HepG2 (cell line): ENCODE measurements around the gene THOC6. TPM values are rescaled to one million over a fixed set of nuclear protein-coding genes. Genes with fewer than 3 reads are reported as not detected.

Experiments used
- AHR ChIP-seq: IDR thresholded peaks from 2 replicates; pipeline ENCODE4 v1.6.1; 2018; ENCODE audit warnings: missing genetic modification reagents, missing compliant biosample characterization
- CHD2 ChIP-seq: IDR thresholded peaks from 2 replicates; pipeline ENCODE4 v1.6.1; 2011; ENCODE audit warnings: low read depth, low read length, improper control_type of control experiment
- GABPB1 ChIP-seq: IDR thresholded peaks from 2 replicates; pipeline ENCODE4 v1.6.1; 2016; ENCODE audit warnings: mild to moderate bottlenecking, missing genetic modification reagents, moderate library complexity, missing compliant biosample characterization
- MAFF ChIP-seq: IDR thresholded peaks from 2 replicates; pipeline ENCODE4 v1.6.1; 2011; ENCODE audit warnings: low read depth, low read length, improper control_type of control experiment
- MXD3 ChIP-seq: IDR thresholded peaks from 2 replicates; pipeline ENCODE4 v1.6.1; 2016; ENCODE audit warnings: mild to moderate bottlenecking, missing biosample characterization, missing genetic modification reagents
- ZNF432 ChIP-seq: sonication (generic); formaldehyde crosslinking; IDR thresholded peaks from 2 replicates; pipeline ENCODE4 v1.5.0; 2020; ENCODE audit warnings: missing genetic modification reagents, mild to moderate bottlenecking, borderline replicate concordance
- ZNF782 ChIP-seq: sonication (generic); formaldehyde crosslinking; IDR thresholded peaks from 2 replicates; pipeline ENCODE4 v1.4.0; 2020; ENCODE audit warnings: missing genetic modification reagents, mild to moderate bottlenecking, borderline replicate concordance
- polyA plus RNA-seq, 8 experiments: library from polyadenylated mRNA; depleted of rRNA in 3 of 8; stranded (reverse) in 7 of 8; unstranded in 1 of 8; fragments of >200 nt; fragmentation: Illumina TruSeq in 4 of 8; extraction: Trizol in 4 of 8; gene quantifications; 2 replicates each; pipeline versions ENCODE4 v1.2.1 to v1.2.3, GENCODE V29; 2011 to 2016; ENCODE audit warnings: low read depth in 4 of 8, missing spikeins in 1 of 8, mixed read lengths in 1 of 8; ENCODE audit not compliant: insufficient read depth in 1 of 8
- total RNA-seq, 5 experiments: library from RNA; depleted of rRNA; stranded (reverse); fragments of >200 nt; fragmentation: Illumina TruSeq; extraction: Trizol; gene quantifications; 2 replicates each; pipeline ENCODE4 v1.2.3, GENCODE V29; 2016; ENCODE audit warnings: low read depth in 1 of 5
- TF ChIP-seq, protein P1 (sequence below): fragments of 450-650 bp; IDR thresholded peaks from 2 replicates; pipeline ENCODE4 v1.6.1; 2017; ENCODE audit warnings: mild to moderate bottlenecking
- TF ChIP-seq, protein P2 (sequence below): sonication (generic); formaldehyde crosslinking; IDR thresholded peaks from 2 replicates; pipeline ENCODE4 v1.8.0; 2022; ENCODE audit warnings: missing genetic modification reagents, mild to moderate bottlenecking, inconsistent platforms, borderline replicate concordance
- TF ChIP-seq, protein P3 (sequence below): sonication (generic); formaldehyde crosslinking; IDR thresholded peaks from 2 replicates; pipeline ENCODE4 v1.9.0; 2021; ENCODE audit warnings: mild to moderate bottlenecking, missing genetic modification reagents
- TF ChIP-seq, protein P4 (sequence below): sonication (generic); formaldehyde crosslinking; IDR thresholded peaks from 2 replicates; pipeline ENCODE4 v1.4.0; 2020; ENCODE audit warnings: missing genetic modification reagents
- TF ChIP-seq, protein P5 (sequence below): IDR thresholded peaks from 2 replicates; pipeline ENCODE4 v1.6.1; 2012; ENCODE audit warnings: low read length, improper control_type of control experiment

Gene THOC6
- total and polyA plus RNA-seq, 2 of the 13 experiments (the other 11 are each of a cell fraction or from before 2014, with no cell fraction given): 32.1 to 37.0 TPM

GRCh38 chr16:3003582-3004270 lies 20.1 kb upstream of the THOC6 start (continued):
- TF ChIP-seq, protein P1, sequence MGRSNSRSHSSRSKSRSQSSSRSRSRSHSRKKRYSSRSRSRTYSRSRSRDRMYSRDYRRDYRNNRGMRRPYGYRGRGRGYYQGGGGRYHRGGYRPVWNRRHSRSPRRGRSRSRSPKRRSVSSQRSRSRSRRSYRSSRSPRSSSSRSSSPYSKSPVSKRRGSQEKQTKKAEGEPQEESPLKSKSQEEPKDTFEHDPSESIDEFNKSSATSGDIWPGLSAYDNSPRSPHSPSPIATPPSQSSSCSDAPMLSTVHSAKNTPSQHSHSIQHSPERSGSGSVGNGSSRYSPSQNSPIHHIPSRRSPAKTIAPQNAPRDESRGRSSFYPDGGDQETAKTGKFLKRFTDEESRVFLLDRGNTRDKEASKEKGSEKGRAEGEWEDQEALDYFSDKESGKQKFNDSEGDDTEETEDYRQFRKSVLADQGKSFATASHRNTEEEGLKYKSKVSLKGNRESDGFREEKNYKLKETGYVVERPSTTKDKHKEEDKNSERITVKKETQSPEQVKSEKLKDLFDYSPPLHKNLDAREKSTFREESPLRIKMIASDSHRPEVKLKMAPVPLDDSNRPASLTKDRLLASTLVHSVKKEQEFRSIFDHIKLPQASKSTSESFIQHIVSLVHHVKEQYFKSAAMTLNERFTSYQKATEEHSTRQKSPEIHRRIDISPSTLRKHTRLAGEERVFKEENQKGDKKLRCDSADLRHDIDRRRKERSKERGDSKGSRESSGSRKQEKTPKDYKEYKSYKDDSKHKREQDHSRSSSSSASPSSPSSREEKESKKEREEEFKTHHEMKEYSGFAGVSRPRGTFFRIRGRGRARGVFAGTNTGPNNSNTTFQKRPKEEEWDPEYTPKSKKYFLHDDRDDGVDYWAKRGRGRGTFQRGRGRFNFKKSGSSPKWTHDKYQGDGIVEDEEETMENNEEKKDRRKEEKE: no peak
- TF ChIP-seq ZNF782 (CRISPR knock-in tag): no peak; the same call in 1 of the 2 replicates
- TF ChIP-seq, protein P2, sequence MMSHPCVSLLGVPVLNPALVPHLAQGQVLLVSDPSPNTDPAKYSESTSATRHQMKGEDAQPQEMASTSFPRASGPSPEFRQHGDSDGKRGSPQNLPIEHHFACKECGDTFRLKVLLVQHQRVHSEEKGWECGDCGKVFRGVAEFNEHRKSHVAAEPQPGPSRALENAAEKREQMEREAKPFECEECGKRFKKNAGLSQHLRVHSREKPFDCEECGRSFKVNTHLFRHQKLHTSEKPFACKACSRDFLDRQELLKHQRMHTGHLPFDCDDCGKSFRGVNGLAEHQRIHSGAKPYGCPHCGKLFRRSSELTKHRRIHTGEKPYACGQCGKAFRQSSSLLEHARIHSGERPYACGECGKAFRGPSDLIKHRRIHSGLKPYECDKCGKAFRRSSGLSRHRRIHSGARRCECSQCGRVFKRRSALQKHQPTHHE (CRISPR knock-in tag): no peak
- TF ChIP-seq, protein P3, sequence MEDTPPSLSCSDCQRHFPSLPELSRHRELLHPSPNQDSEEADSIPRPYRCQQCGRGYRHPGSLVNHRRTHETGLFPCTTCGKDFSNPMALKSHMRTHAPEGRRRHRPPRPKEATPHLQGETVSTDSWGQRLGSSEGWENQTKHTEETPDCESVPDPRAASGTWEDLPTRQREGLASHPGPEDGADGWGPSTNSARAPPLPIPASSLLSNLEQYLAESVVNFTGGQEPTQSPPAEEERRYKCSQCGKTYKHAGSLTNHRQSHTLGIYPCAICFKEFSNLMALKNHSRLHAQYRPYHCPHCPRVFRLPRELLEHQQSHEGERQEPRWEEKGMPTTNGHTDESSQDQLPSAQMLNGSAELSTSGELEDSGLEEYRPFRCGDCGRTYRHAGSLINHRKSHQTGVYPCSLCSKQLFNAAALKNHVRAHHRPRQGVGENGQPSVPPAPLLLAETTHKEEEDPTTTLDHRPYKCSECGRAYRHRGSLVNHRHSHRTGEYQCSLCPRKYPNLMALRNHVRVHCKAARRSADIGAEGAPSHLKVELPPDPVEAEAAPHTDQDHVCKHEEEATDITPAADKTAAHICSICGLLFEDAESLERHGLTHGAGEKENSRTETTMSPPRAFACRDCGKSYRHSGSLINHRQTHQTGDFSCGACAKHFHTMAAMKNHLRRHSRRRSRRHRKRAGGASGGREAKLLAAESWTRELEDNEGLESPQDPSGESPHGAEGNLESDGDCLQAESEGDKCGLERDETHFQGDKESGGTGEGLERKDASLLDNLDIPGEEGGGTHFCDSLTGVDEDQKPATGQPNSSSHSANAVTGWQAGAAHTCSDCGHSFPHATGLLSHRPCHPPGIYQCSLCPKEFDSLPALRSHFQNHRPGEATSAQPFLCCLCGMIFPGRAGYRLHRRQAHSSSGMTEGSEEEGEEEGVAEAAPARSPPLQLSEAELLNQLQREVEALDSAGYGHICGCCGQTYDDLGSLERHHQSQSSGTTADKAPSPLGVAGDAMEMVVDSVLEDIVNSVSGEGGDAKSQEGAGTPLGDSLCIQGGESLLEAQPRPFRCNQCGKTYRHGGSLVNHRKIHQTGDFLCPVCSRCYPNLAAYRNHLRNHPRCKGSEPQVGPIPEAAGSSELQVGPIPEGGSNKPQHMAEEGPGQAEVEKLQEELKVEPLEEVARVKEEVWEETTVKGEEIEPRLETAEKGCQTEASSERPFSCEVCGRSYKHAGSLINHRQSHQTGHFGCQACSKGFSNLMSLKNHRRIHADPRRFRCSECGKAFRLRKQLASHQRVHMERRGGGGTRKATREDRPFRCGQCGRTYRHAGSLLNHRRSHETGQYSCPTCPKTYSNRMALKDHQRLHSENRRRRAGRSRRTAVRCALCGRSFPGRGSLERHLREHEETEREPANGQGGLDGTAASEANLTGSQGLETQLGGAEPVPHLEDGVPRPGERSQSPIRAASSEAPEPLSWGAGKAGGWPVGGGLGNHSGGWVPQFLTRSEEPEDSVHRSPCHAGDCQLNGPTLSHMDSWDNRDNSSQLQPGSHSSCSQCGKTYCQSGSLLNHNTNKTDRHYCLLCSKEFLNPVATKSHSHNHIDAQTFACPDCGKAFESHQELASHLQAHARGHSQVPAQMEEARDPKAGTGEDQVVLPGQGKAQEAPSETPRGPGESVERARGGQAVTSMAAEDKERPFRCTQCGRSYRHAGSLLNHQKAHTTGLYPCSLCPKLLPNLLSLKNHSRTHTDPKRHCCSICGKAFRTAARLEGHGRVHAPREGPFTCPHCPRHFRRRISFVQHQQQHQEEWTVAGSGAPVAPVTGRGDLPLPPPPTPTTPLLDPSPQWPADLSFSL: no peak
- no peak for TF ChIP-seq CHD2
- TF ChIP-seq, protein P4, sequence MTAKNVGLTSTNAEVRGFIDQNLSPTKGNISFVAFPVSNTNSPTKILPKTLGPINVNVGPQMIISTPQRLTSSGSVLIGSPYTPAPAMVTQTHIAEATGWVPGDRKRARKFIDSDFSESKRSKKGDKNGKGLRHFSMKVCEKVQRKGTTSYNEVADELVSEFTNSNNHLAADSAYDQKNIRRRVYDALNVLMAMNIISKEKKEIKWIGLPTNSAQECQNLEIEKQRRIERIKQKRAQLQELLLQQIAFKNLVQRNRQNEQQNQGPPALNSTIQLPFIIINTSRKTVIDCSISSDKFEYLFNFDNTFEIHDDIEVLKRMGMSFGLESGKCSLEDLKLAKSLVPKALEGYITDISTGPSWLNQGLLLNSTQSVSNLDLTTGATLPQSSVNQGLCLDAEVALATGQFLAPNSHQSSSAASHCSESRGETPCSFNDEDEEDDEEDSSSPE (CRISPR knock-in tag): peak; percentile 95
- TF ChIP-seq MXD3 (CRISPR knock-in tag): 0 out of 2 replicates have a peak, but pooled peaks have one; percentile 43
- TF ChIP-seq, protein P5, sequence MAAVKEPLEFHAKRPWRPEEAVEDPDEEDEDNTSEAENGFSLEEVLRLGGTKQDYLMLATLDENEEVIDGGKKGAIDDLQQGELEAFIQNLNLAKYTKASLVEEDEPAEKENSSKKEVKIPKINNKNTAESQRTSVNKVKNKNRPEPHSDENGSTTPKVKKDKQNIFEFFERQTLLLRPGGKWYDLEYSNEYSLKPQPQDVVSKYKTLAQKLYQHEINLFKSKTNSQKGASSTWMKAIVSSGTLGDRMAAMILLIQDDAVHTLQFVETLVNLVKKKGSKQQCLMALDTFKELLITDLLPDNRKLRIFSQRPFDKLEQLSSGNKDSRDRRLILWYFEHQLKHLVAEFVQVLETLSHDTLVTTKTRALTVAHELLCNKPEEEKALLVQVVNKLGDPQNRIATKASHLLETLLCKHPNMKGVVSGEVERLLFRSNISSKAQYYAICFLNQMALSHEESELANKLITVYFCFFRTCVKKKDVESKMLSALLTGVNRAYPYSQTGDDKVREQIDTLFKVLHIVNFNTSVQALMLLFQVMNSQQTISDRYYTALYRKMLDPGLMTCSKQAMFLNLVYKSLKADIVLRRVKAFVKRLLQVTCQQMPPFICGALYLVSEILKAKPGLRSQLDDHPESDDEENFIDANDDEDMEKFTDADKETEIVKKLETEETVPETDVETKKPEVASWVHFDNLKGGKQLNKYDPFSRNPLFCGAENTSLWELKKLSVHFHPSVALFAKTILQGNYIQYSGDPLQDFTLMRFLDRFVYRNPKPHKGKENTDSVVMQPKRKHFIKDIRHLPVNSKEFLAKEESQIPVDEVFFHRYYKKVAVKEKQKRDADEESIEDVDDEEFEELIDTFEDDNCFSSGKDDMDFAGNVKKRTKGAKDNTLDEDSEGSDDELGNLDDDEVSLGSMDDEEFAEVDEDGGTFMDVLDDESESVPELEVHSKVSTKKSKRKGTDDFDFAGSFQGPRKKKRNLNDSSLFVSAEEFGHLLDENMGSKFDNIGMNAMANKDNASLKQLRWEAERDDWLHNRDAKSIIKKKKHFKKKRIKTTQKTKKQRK: no peak
- no peak for TF ChIP-seq ZNF432
- no peak for TF ChIP-seq MAFF
- TF ChIP-seq AHR (CRISPR knock-in tag): no peak
- peak; percentile 81 for TF ChIP-seq GABPB1 (CRISPR knock-in tag)
